GM12878 (cell line): ENCODE data around the gene BCL11A.

Source experiments
- CREB1 ChIP-seq: IDR thresholded peaks from 2 replicates; pipeline ENCODE4 v1.6.1; 2012; ENCODE audit warnings: low read depth, mild to moderate bottlenecking, inconsistent platforms
- SIX5 ChIP-seq: IDR thresholded peaks from 2 replicates; pipeline ENCODE4 v1.6.1; 2011; ENCODE audit warnings: mild to moderate bottlenecking, low read depth, low read length, moderate library complexity; ENCODE audit not compliant: severe bottlenecking
- TAF1 ChIP-seq: IDR thresholded peaks from 2 replicates; pipeline ENCODE4 v1.6.1; 2011; ENCODE audit warnings: mild to moderate bottlenecking, low read depth, low read length, borderline replicate concordance
- USF2 ChIP-seq: IDR thresholded peaks from 2 replicates; pipeline ENCODE4 v1.6.1; 2011; ENCODE audit warnings: low read depth, low read length, improper control_type of control experiment, borderline replicate concordance
- TF ChIP-seq, protein P1 (sequence below), 3 experiments: IDR thresholded peaks in 2 of 3; conservative IDR thresholded peaks in 1 of 3; 2 replicates each; pipeline ENCODE4 v1.5.1; 2011; ENCODE audit warnings: low read depth in 3 of 3, low read length in 3 of 3, mild to moderate bottlenecking in 3 of 3, control low read depth in 2 of 3, moderate library complexity in 2 of 3, inconsistent platforms in 1 of 3, mixed read lengths in 1 of 3; ENCODE audit not compliant: control insufficient read depth in 2 of 3, insufficient read depth in 1 of 3; ENCODE audit errors: extremely low read depth in 1 of 3

GRCh38 chr2:60441800-60442199 is 111.7 kb downstream of the BCL11A start:
- TF ChIP-seq USF2 (no peak), SIX5 (no peak), CREB1 (no peak), TAF1 (no peak)
- TF ChIP-seq, protein P1, sequence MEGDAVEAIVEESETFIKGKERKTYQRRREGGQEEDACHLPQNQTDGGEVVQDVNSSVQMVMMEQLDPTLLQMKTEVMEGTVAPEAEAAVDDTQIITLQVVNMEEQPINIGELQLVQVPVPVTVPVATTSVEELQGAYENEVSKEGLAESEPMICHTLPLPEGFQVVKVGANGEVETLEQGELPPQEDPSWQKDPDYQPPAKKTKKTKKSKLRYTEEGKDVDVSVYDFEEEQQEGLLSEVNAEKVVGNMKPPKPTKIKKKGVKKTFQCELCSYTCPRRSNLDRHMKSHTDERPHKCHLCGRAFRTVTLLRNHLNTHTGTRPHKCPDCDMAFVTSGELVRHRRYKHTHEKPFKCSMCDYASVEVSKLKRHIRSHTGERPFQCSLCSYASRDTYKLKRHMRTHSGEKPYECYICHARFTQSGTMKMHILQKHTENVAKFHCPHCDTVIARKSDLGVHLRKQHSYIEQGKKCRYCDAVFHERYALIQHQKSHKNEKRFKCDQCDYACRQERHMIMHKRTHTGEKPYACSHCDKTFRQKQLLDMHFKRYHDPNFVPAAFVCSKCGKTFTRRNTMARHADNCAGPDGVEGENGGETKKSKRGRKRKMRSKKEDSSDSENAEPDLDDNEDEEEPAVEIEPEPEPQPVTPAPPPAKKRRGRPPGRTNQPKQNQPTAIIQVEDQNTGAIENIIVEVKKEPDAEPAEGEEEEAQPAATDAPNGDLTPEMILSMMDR (IDR thresholded peaks at IDR 0.05 in 2 of 3, conservative IDR thresholded peaks at IDR 0.05 in 1 of 3; ENCODE audit: control insufficient read depth in 2 of 3, extremely low read depth in 1 of 3, insufficient read depth in 1 of 3, low read depth in 3 of 3, low read length in 3 of 3) = no peak
